HG03520 (cell line): ENCODE measurements around the gene ST8SIA3.
"Not testable (repeated sequence)": the region's sequence is repeated elsewhere in the genome, so short reads cannot be mapped to it uniquely, and the experiment has no call there.

Experiments used
- ATAC-seq: cut with Tn5 transposase; IDR thresholded peaks from one replicate; pipeline ENCODE4 v1.9.1; 2021; ENCODE audit warnings: mild to moderate bottlenecking, moderate library complexity; ENCODE audit not compliant: unreplicated experiment

The ST8SIA3 gene

DNA sequence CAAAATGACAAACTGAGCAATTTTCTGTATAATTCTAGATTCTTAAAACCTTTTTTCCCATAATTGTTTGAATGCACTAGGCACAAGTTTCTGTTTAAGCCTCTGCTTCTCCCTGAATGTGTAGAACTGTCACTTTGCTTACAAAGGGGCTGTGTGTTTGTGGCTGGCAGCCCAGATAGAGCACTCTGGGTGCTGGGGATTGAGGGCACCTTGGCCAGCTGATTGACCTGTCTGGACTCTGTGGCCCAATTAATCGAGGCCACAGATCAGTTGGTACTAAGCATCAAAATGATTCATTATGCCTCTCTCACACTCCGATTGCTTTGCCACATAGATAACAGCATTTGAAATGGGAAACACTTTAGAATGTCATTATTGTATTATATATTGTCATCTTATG is 12.1 kb downstream of the ST8SIA3 start:
- no peak for ATAC-seq

DNA sequence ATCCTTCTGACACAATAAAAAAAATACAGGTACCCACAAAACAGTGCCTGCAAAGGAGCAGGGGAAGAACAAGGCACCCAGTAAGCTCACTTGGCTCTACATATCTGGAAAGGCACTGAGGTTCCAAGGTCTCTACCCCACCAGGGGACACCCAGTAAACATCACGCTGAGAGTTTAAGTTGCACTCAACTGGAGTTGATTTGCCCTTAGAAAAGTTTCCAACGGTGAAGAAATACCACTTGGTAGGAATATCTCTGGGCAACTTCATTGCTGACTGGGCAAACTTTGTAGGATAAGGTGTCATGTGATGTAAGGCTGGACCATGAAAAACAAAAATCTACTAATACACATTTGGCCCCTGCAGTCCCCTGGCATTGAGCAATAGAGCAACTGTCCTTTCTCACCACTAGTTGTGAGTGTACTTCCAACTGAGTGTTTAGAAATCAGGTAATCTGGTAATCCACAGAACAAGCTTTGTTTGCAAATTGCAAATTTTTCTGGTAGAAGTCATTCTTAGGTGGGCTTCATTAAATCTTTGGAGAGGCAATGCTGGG is 14.2 kb downstream of the ST8SIA3 start:
- ATAC-seq, result no peak

- ATAC-seq, result no peak
These were observed 20.1 kb downstream of the ST8SIA3 start for GRCh38 chr18:57372444-57372843.

DNA sequence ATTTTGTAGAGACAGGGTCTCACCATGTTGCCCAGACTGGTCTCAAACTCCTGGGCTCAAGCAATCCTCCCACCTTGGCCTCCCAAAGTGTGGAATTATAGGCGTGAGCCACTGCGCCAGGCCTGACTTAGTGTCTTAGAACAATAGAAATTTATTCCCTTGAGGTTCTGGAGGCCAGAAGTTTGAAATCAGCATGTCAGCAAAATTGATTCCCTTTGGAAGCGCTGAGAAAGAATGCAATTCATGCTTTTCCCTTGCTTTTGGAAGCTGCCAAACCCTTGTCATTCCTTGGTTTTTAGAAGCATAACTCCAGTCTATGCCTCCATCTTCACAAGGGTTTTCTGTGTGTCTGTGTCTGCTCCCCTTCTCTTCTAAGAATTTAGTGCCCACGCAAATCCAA is 20.7 kb downstream of the ST8SIA3 start:
- ATAC-seq, result no peak

DNA sequence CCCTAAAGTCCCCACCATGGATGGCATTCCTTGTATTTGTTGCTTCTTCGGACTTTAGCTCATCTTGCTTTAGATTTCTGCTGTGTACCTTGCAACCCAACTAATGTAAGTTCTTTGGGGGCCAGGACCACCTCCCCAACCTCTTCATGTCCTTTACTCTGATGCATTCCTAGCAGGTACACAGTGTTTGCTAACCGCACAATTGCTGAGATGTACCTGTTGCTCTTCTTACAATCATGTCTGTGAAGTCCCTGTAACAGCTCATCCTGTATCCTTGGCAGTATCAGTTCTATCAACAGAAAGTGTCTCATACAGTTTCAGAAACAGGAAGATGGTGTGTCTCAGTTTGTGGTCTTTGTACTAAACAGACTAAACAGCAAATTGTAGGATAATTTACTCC is 24.1 kb downstream of the ST8SIA3 start:
- ATAC-seq, result no peak

DNA sequence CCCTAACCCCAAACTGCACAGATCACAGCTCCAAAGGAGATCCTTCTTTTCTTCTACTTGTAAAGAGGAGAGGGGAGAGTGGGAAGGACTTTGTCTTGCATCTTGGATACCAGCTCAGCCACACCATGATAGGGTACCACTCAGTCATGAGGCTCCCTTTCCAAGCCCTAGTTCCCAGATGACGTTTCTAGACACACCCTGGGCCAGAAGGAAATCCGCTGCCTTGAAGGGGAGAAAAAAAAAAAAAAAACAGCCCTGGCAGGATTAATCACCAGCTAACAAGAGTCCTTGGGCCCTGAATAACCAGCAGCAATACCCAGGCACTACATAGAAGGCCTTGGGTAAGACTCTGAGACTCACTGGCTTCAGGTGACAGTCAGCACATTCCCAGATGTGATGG is 36.9 kb downstream of the ST8SIA3 start:
- no peak for ATAC-seq

- no peak for ATAC-seq
These were observed 37.7 kb downstream of the ST8SIA3 start for GRCh38 chr18:57390044-57390443.

DNA sequence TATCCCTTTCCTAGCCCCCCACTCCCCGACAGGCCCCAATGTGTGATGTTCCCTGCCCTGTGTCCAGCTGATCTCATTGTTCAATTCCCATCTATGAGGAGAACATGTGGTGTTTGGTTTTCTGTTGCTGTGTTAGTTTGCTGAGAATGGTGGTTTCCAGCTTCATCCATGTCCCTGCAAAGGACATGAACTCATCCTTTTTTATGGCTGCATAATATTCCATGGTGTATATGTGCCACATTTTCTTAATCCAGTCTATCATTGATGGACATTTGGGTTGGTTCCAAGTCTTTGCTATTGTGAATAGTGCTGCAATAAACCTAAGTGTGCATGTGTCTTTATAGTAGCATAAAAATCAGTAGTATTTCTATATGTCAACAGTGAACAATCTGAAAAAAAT is 42.4 kb downstream of the ST8SIA3 start:
- not testable (repeated sequence) for ATAC-seq

DNA sequence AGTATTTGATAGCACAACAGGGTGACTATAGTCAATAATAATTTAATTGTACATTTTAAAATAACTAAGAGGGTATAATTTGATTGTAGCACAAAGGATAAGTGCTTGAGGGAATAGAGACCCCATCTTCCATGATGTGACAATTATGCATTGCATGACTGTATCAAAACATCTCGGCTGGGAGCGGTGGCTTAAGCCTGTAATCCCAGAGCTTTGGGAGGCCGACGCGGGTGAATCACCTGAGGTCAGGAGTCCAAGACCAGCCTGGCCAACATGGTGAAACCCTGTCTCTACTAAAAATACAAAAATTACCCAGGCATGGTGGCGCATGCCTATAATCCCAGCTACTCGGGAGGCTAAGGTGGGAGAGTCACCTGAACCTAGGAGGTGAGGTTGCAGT is 44.5 kb downstream of the ST8SIA3 start:
- ATAC-seq, result not testable (repeated sequence)

GRCh38 chr18:57397440-57398132 is 45.2 kb downstream of the ST8SIA3 start:
- no peak for ATAC-seq

DNA sequence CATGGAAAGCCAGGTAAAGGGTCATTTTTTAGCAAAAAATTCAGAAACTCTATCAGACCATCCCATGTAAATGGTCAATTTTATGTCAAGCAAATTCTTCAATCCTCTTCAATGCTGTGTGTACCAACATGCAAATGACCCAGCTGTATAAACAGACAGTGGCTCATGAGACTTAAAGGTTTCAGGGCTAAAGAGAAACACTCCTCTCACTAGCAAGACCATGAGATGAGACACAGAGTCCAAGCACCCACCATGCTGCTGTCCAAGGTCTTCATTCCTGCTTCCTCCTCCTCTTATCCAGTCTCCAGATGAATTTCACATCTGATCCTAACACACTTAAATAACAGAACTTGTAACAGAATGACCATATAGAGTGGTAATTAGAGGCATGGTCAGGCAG is 52.0 kb downstream of the ST8SIA3 start:
- ATAC-seq, result no peak

GRCh38 chr18:57409650-57410049 is 57.3 kb downstream of the ST8SIA3 start:
- no peak for ATAC-seq

DNA sequence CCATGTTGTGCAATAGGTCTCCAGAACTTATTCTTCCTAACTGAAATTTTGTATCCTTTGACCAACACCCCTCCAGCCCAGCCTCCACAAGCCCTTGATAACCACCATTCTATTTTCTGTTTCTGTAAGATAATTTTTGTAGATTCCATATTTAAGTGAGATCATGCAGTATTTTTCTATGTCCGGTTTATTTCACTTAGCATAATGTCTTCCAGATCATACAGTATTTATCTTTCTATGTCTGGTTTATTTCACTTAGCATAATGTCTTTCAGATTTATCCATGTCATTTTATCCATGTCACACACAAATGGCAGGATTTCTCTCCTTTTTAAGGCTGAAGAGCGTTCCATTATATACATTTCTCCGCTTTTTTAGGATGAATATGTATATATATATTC is 58.4 kb downstream of the ST8SIA3 start:
- ATAC-seq, result no peak

GRCh38 chr18:57416542-57416941 is 64.2 kb downstream of the ST8SIA3 start:
- ATAC-seq, result no peak
